Type B pancreatic cell (in vitro differentiated cells): Measurements from ENCODE around the gene ZNF827. TPM values are rescaled to one million over a fixed set of nuclear protein-coding genes. Genes with fewer than 3 reads are reported as not detected.

ENCODE experiments used
- DNase-seq: peaks from one replicate; pipeline ENCODE4 v3.0.0; 2021; ENCODE audit warnings: mixed read lengths; ENCODE audit not compliant: unreplicated experiment; ENCODE audit errors: extremely low spot score
- H3K27ac Mint-ChIP-seq: 2 replicates; pipeline ENCODE4 v1.8.0; 2021; ENCODE audit warnings: mild to moderate bottlenecking, mixed read lengths
- H3K27me3 Mint-ChIP-seq: 2 replicates; pipeline ENCODE4 v1.8.0; 2021; ENCODE audit warnings: mixed read lengths
- H3K36me3 Mint-ChIP-seq: 2 replicates; pipeline ENCODE4 v1.8.0; 2021; ENCODE audit warnings: mixed read lengths
- H3K4me1 Mint-ChIP-seq: one replicate; pipeline ENCODE4 v1.8.0; 2021; ENCODE audit warnings: mixed read lengths; ENCODE audit not compliant: unreplicated experiment
- H3K4me3 Mint-ChIP-seq: 2 replicates; pipeline ENCODE4 v1.8.0; 2021; ENCODE audit warnings: mild to moderate bottlenecking, mixed read lengths
- H3K9me3 Mint-ChIP-seq: 2 replicates; pipeline ENCODE4 v1.8.0; 2021; ENCODE audit warnings: mixed read lengths
- total RNA-seq: library from RNA; stranded (reverse); gene quantifications from 2 replicates; pipeline ENCODE4 v1.2.1, GENCODE V29; 2021; ENCODE audit warnings: low replicate concordance
- TF ChIP-seq, protein P1 (sequence below): fragments of 200-600 bp; sonication (generic); conservative IDR thresholded peaks from 2 replicates; pipeline ENCODE4 v1.5.0; 2021; ENCODE audit warnings: antibody characterized with exemption, mild to moderate bottlenecking

Gene ZNF827
- total RNA-seq, 1 donor from 2014 or later = 39.9 TPM

DNA sequence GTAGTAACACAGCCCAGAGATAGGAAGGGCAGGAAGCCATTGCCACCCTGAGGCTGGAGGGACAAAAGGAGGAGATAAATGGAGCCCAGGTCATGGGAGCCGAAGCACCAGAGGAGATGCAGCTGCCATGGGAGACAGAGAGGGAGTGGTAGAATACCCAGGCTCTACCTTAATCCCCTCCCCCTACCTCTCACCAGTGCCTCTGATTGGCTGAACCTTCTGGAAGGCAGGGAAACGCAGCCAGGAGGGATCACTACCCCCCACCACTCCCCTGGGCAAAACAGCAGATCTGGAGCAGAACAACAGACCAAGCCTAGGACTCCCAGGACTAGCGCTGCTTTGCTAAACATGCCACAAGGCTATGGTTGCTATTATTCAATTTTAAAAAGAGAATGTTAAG is 114.2 kb downstream of the ZNF827 start:
- Mint-ChIP-seq H3K27ac (no peak overlapping the region), H3K4me3 (no peak overlapping the region), H3K36me3 (peaks cover 30% of the 10 kb centered on the region), H3K27me3 (no peaks in the 10 kb centered on the region), H3K4me1 (peaks cover 22% of the 10 kb centered on the region), H3K9me3 (no peaks in the 10 kb centered on the region)
- no peak for DNase-seq
- TF ChIP-seq, protein P1, sequence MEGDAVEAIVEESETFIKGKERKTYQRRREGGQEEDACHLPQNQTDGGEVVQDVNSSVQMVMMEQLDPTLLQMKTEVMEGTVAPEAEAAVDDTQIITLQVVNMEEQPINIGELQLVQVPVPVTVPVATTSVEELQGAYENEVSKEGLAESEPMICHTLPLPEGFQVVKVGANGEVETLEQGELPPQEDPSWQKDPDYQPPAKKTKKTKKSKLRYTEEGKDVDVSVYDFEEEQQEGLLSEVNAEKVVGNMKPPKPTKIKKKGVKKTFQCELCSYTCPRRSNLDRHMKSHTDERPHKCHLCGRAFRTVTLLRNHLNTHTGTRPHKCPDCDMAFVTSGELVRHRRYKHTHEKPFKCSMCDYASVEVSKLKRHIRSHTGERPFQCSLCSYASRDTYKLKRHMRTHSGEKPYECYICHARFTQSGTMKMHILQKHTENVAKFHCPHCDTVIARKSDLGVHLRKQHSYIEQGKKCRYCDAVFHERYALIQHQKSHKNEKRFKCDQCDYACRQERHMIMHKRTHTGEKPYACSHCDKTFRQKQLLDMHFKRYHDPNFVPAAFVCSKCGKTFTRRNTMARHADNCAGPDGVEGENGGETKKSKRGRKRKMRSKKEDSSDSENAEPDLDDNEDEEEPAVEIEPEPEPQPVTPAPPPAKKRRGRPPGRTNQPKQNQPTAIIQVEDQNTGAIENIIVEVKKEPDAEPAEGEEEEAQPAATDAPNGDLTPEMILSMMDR = no peak

DNA sequence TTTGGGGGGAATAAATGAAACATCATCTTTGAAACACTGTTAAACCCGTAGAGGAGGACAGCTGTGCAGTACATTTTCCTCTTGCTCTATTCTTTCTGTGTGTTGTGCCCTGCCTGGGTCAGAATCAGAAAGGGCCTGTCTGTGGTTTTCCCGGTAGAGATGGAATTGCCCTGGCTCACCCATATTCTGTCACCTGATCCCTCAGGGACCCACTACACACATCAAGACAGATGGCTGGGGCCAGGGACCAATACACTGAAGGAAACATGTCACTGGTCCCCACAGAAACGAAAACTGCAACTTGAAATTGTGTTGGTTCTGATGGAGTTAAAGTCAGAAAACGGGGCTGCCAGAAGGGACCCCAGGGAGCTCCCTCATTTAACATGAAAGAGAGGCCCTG is 114.9 kb downstream of the ZNF827 start:
- H3K27me3 Mint-ChIP-seq = no peaks in the 10 kb centered on the region
- peaks cover 17% of the 10 kb centered on the region for H3K4me1 Mint-ChIP-seq
- H3K36me3 Mint-ChIP-seq = peaks cover 27% of the 10 kb centered on the region
- no peak for DNase-seq
- H3K4me3 Mint-ChIP-seq = no peak overlapping the region
- H3K27ac Mint-ChIP-seq = no peak overlapping the region
- H3K9me3 Mint-ChIP-seq = no peaks in the 10 kb centered on the region
- TF ChIP-seq, protein P1 = no peak

DNA sequence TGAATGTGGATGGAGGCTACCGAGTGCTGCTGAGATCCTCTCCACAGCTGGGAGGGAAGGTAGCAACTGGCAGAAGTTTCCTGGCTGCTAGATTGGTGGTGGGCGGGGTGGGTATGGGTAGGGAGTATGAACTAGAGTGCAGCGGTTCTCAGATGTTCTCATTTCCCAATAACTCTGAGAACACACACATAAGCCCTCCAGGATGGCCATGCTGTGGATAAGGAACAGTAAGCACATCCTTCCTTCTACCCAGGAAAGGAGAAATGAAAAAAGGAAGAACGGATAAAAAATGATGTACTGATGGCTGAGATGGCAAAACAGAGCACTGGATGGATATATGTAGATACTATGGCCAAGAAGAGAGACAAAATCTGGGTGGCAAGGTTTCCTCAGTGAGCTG is 116.0 kb downstream of the ZNF827 start:
- H3K4me3 Mint-ChIP-seq = no peak overlapping the region
- peaks cover 26% of the 10 kb centered on the region for H3K36me3 Mint-ChIP-seq

DNA sequence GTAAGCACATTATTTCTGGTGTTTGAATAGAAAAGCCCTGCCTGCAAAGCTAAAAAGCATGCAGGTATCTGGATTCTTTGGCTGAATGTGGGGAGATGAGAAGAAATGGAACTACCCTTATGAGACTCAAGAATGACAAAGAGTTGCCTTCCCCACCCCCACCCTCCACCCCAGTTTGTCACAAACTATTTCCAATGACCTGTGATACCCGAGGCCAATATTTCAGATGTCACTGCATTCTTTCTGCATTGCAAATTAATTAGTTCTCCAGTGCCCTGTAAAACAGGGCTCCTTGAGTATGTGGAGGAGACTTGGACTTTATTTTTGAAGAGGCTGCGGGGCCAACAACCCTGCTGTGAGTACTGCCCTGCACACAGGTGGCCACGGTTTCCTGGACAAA is 116.4 kb downstream of the ZNF827 start:
- no peak overlapping the region for H3K4me3 Mint-ChIP-seq
- H3K36me3 Mint-ChIP-seq = peaks cover 30% of the 10 kb centered on the region
- TF ChIP-seq, protein P1 = no peak
- no peak overlapping the region for H3K27ac Mint-ChIP-seq
- no peaks in the 10 kb centered on the region for H3K27me3 Mint-ChIP-seq
- no peak for DNase-seq
- no peaks in the 10 kb centered on the region for H3K9me3 Mint-ChIP-seq
- H3K4me1 Mint-ChIP-seq = peaks cover 24% of the 10 kb centered on the region

More for the DNA sequence above, 116.0 kb downstream of the ZNF827 start:
- TF ChIP-seq, protein P1 = no peak
- Mint-ChIP-seq H3K27ac (no peak overlapping the region), H3K4me1 (peaks cover 24% of the 10 kb centered on the region), H3K9me3 (no peaks in the 10 kb centered on the region), H3K27me3 (no peaks in the 10 kb centered on the region)
- no peak for DNase-seq

DNA sequence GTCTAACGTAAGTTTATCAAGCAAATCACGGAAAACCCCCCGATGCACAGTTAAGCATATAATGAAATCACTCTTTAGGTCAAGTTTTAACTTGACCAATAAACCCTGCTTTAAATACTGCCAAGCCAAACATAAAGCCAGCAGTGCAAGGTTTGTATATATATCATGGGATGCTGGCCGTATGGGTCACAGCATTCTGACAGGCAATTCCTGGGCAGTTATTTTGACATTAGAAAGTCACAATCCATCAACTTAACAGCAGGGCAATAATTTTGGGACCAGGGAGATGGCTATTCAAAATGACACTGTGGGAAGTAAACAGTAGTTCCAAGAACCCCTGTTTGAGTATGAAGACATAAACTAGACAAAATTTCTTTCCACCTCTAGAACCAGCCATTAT is 116.9 kb downstream of the ZNF827 start:
- Mint-ChIP-seq H3K4me3 (no peak overlapping the region), H3K9me3 (no peaks in the 10 kb centered on the region), H3K27me3 (no peaks in the 10 kb centered on the region), H3K4me1 (peaks cover 24% of the 10 kb centered on the region), H3K27ac (no peak overlapping the region), H3K36me3 (peaks cover 29% of the 10 kb centered on the region)
- DNase-seq = no peak
- TF ChIP-seq, protein P1 = no peak

DNA sequence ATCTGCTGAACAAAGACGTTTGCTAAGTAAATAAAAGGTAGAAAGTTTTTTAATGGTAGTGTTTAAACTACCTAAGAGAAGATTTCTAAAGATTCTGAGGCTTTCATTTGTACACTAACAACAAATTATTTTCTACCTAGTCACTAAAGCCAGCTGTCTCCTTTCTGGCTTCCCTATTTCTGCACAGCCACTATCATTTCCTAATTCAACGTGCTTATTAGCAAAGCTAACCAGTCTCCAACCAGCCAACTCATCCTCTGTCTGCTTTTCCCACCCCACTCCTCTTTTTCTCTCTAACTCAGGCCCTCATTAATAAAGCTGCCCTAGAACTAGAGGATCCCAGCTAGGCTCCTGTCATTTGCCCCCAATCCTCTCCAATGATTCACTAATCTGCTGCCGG is 118.2 kb downstream of the ZNF827 start:
- no peaks in the 10 kb centered on the region for H3K27me3 Mint-ChIP-seq
- peaks cover under 1% of the 10 kb centered on the region for H3K9me3 Mint-ChIP-seq
- no peak for DNase-seq
- H3K27ac Mint-ChIP-seq = no peak overlapping the region
- no peak overlapping the region for H3K4me3 Mint-ChIP-seq
- H3K4me1 Mint-ChIP-seq = peaks cover 24% of the 10 kb centered on the region
- H3K36me3 Mint-ChIP-seq = peaks cover 27% of the 10 kb centered on the region
- TF ChIP-seq, protein P1 = no peak
